NCI-H2081 treated with DMSO at 0.1 percent for 48 hours (cell line): ENCODE data around the gene HPS4.

ENCODE experiments used
- DNase-seq: peaks from one replicate; lab custom pipeline; 2025; lab: John Stamatoyannopoulos, UW

The HPS4 gene

GRCh38 chr22:26464312-26464711 lies 19.3 kb downstream of the HPS4 start:
- DNase-seq = no peak

GRCh38 chr22:26463688-26464087 lies 19.9 kb downstream of the HPS4 start:
- no peak for DNase-seq

DNA sequence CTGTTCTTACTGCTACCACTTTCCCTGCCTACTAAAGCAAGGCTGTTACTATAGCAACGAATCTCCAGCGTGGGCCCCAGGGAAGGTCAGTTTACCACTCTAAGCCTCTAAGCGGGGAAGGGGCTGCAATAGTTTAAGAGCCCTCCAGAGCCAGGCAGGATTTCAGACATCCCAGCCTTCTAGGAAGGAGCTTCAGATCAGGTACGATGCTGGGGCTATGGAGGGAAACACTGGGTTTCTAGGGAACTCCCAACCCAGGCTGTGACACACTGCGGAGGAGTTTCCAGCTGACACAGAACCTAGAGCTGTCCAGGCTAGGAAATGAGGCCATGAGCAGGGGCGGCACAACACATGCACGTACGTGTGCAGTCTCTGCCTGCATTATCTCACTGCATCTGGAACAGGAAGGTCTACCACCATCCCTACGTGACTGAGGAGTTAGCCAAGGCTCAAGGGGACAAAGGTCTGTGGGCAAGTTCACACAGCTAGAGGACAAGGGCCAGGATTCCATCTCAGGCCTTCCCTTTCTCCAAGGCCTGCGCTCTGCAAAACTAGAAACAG lies 20.4 kb downstream of the HPS4 start:
- no peak for DNase-seq

GRCh38 chr22:26462641-26463040 lies 20.9 kb downstream of the HPS4 start:
- DNase-seq = no peak

DNA sequence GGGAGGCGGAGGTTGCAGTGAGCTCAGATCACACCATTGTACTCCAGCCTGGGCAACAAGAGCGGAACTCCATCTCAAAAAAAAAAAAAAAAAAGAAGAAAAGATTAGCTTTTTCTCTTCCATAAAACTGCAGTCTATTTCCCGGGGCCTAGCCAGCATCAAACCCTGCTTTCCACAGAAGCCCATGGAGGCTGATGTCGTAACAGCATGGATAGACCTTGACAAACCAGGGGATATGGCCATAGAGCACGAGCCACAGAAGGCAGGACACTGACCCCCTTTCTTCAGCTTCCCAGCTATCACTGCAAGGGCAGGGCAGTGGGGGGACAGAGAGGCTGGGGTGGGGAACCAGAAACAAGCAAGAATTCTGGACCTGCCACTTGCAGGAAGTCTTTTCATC lies 21.5 kb downstream of the HPS4 start:
- no peak for DNase-seq

GRCh38 chr22:26461188-26461810 lies 22.3 kb downstream of the HPS4 start:
- no peak for DNase-seq

DNA sequence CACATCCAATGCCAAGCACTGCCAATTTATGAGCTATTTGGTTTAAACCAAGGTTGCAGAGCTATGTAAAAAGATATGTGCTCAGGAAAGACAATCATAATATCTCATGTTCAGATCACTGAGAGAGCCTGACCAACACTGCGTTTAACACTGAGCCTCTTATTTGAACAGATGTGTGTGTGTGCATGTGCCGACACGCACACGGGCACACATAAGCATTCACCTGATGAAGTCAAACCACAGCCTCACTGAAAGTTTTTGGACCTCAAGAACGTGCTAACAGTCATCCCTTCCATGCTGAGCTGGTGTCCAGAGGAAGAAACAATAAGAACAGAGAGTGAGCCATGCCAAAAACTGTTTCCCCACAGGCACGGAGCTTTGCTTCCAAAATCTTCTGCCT lies 23.4 kb downstream of the HPS4 start:
- DNase-seq = no peak

- no peak for DNase-seq
Measured at GRCh38 chr22:26457661-26458272, 25.8 kb downstream of the HPS4 start.

- DNase-seq = no peak
Measured at GRCh38 chr22:26453812-26454500, 29.6 kb downstream of the HPS4 start.

- DNase-seq = no peak
Measured at GRCh38 chr22:26453216-26453615, 30.4 kb downstream of the HPS4 start.

GRCh38 chr22:26452236-26453016 lies 31.2 kb downstream of the HPS4 start:
- no peak for DNase-seq

GRCh38 chr22:26450453-26451185 lies 33.0 kb downstream of the HPS4 start:
- DNase-seq = no peak

GRCh38 chr22:26448941-26449340 lies 34.6 kb downstream of the HPS4 start:
- DNase-seq = no peak

DNA sequence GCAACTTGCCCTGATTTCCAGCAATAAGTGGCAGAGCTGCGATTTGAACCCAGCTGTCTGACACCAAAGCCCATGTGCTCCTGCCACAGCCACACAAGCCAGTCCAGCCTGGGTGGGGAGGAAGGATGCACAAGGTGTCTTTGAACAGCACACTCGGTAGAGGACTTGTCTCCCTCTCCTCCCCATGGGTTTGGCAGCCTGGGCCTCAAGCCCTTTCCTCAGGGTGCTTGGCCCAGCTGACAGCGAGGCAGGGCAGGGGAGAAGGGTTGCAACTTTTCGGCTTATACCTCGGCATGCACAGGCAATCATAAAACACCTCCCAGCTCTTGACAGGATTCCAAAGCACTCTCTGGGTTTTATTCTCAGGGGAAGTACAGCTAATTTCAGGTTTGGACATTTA lies 35.2 kb downstream of the HPS4 start:
- DNase-seq = no peak

DNA sequence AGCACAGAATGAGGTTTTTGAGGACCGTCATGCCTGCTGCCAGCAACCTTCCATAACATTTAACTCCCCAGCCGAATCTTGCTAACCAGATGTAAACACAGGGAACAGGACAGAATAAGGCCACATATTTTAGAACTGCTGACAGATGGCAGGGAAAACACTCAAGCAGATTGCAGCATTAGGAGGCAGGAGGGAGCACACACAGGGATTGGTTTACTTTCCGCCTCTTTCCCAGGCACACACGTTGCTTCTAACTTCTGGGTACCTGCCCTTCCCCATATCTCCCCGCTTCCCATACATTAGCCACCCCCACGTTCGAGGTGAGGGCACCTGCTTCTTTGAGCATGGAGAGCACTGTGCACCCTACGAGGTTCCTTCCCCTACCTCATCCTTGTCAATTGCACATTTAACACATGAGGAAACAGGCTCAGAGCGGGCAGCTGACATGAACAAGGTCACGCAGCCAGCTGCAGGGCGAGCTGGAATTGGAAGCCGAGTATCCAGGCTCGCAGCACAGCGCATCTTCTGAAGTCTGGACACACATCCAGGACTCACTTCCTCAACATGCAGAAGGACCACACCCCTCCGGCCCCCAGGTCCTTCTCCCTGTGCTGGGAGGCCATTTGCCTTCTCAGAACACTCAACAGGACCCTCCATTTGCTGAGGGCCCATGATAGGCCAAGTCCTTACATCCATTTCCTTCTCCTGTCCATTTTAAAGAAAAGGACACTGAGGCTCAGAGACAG lies 35.8 kb downstream of the HPS4 start:
- no peak for DNase-seq

- DNase-seq = no peak
Measured at GRCh38 chr22:26446808-26447515, 36.6 kb downstream of the HPS4 start.

GRCh38 chr22:26445577-26446275 lies 37.9 kb downstream of the HPS4 start:
- DNase-seq = no peak

GRCh38 chr22:26444777-26445176 lies 38.8 kb downstream of the HPS4 start:
- DNase-seq = no peak

- DNase-seq = no peak
Measured at GRCh38 chr22:26443901-26444690, 39.5 kb downstream of the HPS4 start.
